Keratinocyte (primary cell): ENCODE measurements around the gene NALCN. TPM values are rescaled to one million over a fixed set of nuclear protein-coding genes. Genes with fewer than 3 reads are reported as not detected.

Source experiments
- DNase-seq: peaks from one replicate; pipeline ENCODE4 v3.0.0-alpha.2; 2011; ENCODE audit warnings: low read depth, missing footprints, low spot score
- FAIRE-seq: peaks from 2 replicates; lab custom pipeline; 2011; peaks lifted over from hg19 to GRCh38; lab: Jason Lieb, UNC
- H2AFZ ChIP-seq: 2 replicates; pipeline ENCODE4 v1.6.0; 2012; ENCODE audit warnings: low read length, control low read depth, inconsistent platforms; ENCODE audit not compliant: control insufficient read depth
- H3K27ac ChIP-seq: 2 replicates; pipeline ENCODE4 v1.5.1; 2011; ENCODE audit warnings: low read length; ENCODE audit not compliant: control insufficient read depth, insufficient read depth
- H3K27me3 ChIP-seq: 3 replicates; pipeline ENCODE4 v1.6.0; 2011; ENCODE audit warnings: low read length; ENCODE audit not compliant: control insufficient read depth, insufficient read depth; ENCODE audit errors: extremely low read depth
- H3K36me3 ChIP-seq, 2 experiments: 2 replicates in 1 of 2; 3 replicates in 1 of 2; pipeline ENCODE4 v1.5.1; 2011; ENCODE audit warnings: low read length in 2 of 2, mild to moderate bottlenecking in 1 of 2; ENCODE audit not compliant: control insufficient read depth in 2 of 2, insufficient read depth in 2 of 2; ENCODE audit errors: extremely low read depth in 1 of 2
- H3K4me1 ChIP-seq: 3 replicates; pipeline ENCODE4 v1.5.1; 2011; ENCODE audit warnings: low read length; ENCODE audit not compliant: control insufficient read depth, insufficient read depth; ENCODE audit errors: extremely low read depth
- H3K4me2 ChIP-seq: 3 replicates; pipeline ENCODE4 v1.6.0; 2011; ENCODE audit warnings: low read depth, low read length; ENCODE audit not compliant: control insufficient read depth, insufficient read depth; ENCODE audit errors: extremely low read depth
- H3K4me3 ChIP-seq, 3 experiments: fragments of 200-600 bp in 1 of 3; sonication (generic) in 1 of 3; 2 replicates in 2 of 3; 3 replicates in 1 of 3; pipeline ENCODE4 v1.5.1; 2011 to 2016; ENCODE audit warnings: low read length in 3 of 3, mild to moderate bottlenecking in 3 of 3, control low read depth in 2 of 3, inconsistent platforms in 1 of 3, low read depth in 1 of 3, mixed read lengths in 1 of 3, mixed run types in 1 of 3, moderate library complexity in 1 of 3; ENCODE audit not compliant: control insufficient read depth in 2 of 3, insufficient read depth in 2 of 3; ENCODE audit errors: extremely low read depth in 1 of 3
- H3K79me2 ChIP-seq: 2 replicates; pipeline ENCODE4 v1.6.0; 2012; ENCODE audit warnings: low read length; ENCODE audit not compliant: control insufficient read depth, insufficient read depth
- H3K9ac ChIP-seq: 3 replicates; pipeline ENCODE4 v1.6.0; 2011; ENCODE audit warnings: low read length; ENCODE audit not compliant: control insufficient read depth, insufficient read depth; ENCODE audit errors: extremely low read depth
- H3K9me1 ChIP-seq: 3 replicates; pipeline ENCODE4 v1.6.0; 2011; ENCODE audit warnings: low read length; ENCODE audit not compliant: control insufficient read depth, insufficient read depth; ENCODE audit errors: extremely low read depth
- H3K9me3 ChIP-seq: 2 replicates; pipeline ENCODE4 v1.5.1; 2012; ENCODE audit warnings: low read depth, low read length; ENCODE audit not compliant: control insufficient read depth
- H4K20me1 ChIP-seq: 3 replicates; pipeline ENCODE4 v1.6.0; 2011; ENCODE audit warnings: low read length; ENCODE audit not compliant: control insufficient read depth, insufficient read depth; ENCODE audit errors: extremely low read depth
- EZH2 ChIP-seq: IDR thresholded peaks from one replicate; pipeline ENCODE4 v1.6.1; 2012; ENCODE audit warnings: inconsistent platforms, mild to moderate bottlenecking, low read length, moderate library complexity
- dilution Hi-C: fragments of 300-500 bp; cut with MboI; formaldehyde crosslinking; loops from one replicate; pipeline ENCODE4 v1.7.0; 2020; ENCODE audit warnings: low sequenced_read_pairs; ENCODE audit not compliant: extremely low pct_ligation_motif_present
- polyA plus RNA-seq, 5 experiments: library from polyadenylated mRNA; depleted of rRNA in 3 of 5; stranded (reverse) in 3 of 5; stranded (forward) in 1 of 5; unstranded in 1 of 5; fragments of >200 nt; gene quantifications; 1 replicate in 1 of 5; 2 replicates in 3 of 5; 3 replicates in 1 of 5; pipeline versions ENCODE4 v1.2.1 to v1.2.3, GENCODE V29; 2011 to 2012; ENCODE audit warnings: missing spikeins in 2 of 5, low read depth in 1 of 5, low replicate concordance in 1 of 5
- TF ChIP-seq, protein P1 (sequence below), 3 experiments: IDR thresholded peaks in 1 of 3; conservative IDR thresholded peaks in 1 of 3; optimal IDR thresholded peaks in 1 of 3; 2 replicates in 2 of 3; 3 replicates in 1 of 3; pipeline versions ENCODE3 to v1.5.1; 2011; ENCODE audit warnings: low read length in 3 of 3, mild to moderate bottlenecking in 3 of 3, moderate library complexity in 2 of 3, control low read depth in 1 of 3, inconsistent platforms in 1 of 3; ENCODE audit not compliant: insufficient read depth in 2 of 3; ENCODE audit errors: extremely low read depth in 1 of 3

The NALCN gene
- polyA plus RNA-seq, 1 donor (not counting 4 experiments of a cell fraction or from before 2014, with no cell fraction given) = 0.16 TPM

DNA sequence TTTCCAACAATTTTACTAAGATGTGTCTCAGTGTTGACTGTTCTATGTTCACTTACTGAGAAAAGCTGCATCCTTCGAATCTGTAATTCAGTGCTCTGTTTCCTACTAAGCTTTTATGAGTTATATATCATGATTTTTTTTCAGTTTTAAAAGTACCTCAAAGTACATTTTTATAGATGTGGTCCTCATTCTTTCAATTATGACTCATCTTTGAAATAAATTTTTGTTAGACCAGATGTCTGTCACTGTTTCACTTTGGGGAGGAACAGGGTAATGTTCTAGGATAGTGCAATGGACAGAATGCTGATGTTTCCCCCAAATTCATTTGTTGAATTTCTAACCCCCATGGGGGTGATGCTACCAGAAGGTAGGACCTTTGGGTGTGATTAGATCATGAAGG lies 74.8 kb downstream of the NALCN start:
- no peak for DNase-seq
- no peak for FAIRE-seq

DNA sequence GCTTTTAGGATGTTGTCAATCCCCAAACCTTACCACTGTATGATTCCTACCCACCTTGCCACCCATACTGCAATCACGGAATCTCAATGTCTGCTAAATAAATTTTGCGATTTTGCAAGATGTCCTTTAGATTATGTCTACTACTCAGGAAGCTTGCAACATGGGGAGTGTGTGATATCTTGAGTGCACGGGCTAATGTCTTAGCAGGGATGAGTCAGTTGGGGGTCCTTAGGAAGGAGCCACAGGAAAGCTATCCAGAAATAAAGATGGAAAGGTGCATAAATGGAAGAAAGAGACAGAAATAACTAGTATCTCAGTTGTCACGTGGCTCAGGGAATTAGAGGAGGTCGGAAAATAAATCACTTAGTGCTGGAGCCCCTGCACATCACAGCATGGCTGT lies 77.1 kb downstream of the NALCN start:
- no peak for FAIRE-seq

More for the DNA sequence above, 74.8 kb downstream of the NALCN start:
- Histone ChIP-seq H3K9me3 (no peaks in the 10 kb centered on the region), H3K36me3 (no peaks in the 10 kb centered on the region), H3K79me2 (no peaks in the 10 kb centered on the region), H3K27ac (no peak overlapping the region), H3K27me3 (no peaks in the 10 kb centered on the region), H3K4me2 (no peak overlapping the region), H3K4me1 (no peaks in the 10 kb centered on the region), H3K9ac (no peak overlapping the region), H4K20me1 (no peaks in the 10 kb centered on the region), H3K4me3 (no peak overlapping the region), H3K9me1 (no peaks in the 10 kb centered on the region), H2AFZ (no peak overlapping the region)
- dilution Hi-C loops = no loop called here
- TF ChIP-seq, protein P1, sequence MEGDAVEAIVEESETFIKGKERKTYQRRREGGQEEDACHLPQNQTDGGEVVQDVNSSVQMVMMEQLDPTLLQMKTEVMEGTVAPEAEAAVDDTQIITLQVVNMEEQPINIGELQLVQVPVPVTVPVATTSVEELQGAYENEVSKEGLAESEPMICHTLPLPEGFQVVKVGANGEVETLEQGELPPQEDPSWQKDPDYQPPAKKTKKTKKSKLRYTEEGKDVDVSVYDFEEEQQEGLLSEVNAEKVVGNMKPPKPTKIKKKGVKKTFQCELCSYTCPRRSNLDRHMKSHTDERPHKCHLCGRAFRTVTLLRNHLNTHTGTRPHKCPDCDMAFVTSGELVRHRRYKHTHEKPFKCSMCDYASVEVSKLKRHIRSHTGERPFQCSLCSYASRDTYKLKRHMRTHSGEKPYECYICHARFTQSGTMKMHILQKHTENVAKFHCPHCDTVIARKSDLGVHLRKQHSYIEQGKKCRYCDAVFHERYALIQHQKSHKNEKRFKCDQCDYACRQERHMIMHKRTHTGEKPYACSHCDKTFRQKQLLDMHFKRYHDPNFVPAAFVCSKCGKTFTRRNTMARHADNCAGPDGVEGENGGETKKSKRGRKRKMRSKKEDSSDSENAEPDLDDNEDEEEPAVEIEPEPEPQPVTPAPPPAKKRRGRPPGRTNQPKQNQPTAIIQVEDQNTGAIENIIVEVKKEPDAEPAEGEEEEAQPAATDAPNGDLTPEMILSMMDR (optimal IDR thresholded peaks at IDR 0.05 in 1 of 3, IDR thresholded peaks at IDR 0.05 in 1 of 3, conservative IDR thresholded peaks at IDR 0.05 in 1 of 3; ENCODE audit: extremely low read depth in 1 of 3, insufficient read depth in 2 of 3, low read length in 3 of 3) = no peak
- no peak for TF ChIP-seq EZH2

More for the DNA sequence above, 77.1 kb downstream of the NALCN start:
- Histone ChIP-seq H3K79me2 (no peaks in the 10 kb centered on the region), H3K36me3 (no peaks in the 10 kb centered on the region), H3K9me3 (no peaks in the 10 kb centered on the region), H3K9me1 (no peaks in the 10 kb centered on the region), H3K4me3 (no peak overlapping the region), H2AFZ (no peak overlapping the region), H4K20me1 (no peaks in the 10 kb centered on the region), H3K27ac (no peak overlapping the region), H3K4me2 (no peak overlapping the region), H3K27me3 (no peaks in the 10 kb centered on the region), H3K9ac (no peak overlapping the region), H3K4me1 (no peaks in the 10 kb centered on the region)
- no peak for TF ChIP-seq EZH2
- TF ChIP-seq, protein P1 (optimal IDR thresholded peaks at IDR 0.05 in 1 of 3, IDR thresholded peaks at IDR 0.05 in 1 of 3, conservative IDR thresholded peaks at IDR 0.05 in 1 of 3; ENCODE audit: extremely low read depth in 1 of 3, insufficient read depth in 2 of 3, low read length in 3 of 3) = no peak
- dilution Hi-C loops = no loop called here
- DNase-seq = no peak
